MCF 10A (cell line): Measurements from ENCODE around the gene PROZ. TPM values are rescaled to one million over a fixed set of nuclear protein-coding genes. Genes with fewer than 3 reads are reported as not detected.

Source experiments
- BruUV-seq: library from RNA; stranded (reverse); fragments of 400-500 nt; replicated peaks from 2 replicates; lab custom pipeline; 2021; lab: Mats Ljungman, UMichigan
- CTCF ChIA-PET: fragments of 300-600 bp; sonication (Branson Sonifier 250); formaldehyde crosslinking; extraction: SDS; loops from one replicate; lab custom pipeline; 2021; ENCODE audit warnings: antibody characterized with exemption, inconsistent platforms; lab: Yijun Ruan, JAX
- POLR2A ChIA-PET: fragments of 300-600, 350-650 bp; sonication (Branson Sonifier 250); formaldehyde crosslinking; extraction: SDS; loops from one replicate; lab custom pipeline; 2020; ENCODE audit warnings: antibody characterized with exemption, inconsistent platforms; lab: Yijun Ruan, JAX
- DNase-seq: peaks from one replicate; pipeline ENCODE4 v3.0.0-alpha.2; 2018; ENCODE audit not compliant: unreplicated experiment
- H3K27ac Mint-ChIP-seq: one replicate; pipeline ENCODE4 v1.8.0; 2022; ENCODE audit warnings: mild to moderate bottlenecking, low read depth, mixed read lengths; ENCODE audit not compliant: unreplicated experiment
- H3K27me3 Mint-ChIP-seq: one replicate; pipeline ENCODE4 v1.8.0; 2022; ENCODE audit warnings: mixed read lengths; ENCODE audit not compliant: insufficient read depth, unreplicated experiment
- H3K36me3 Mint-ChIP-seq: one replicate; pipeline ENCODE4 v1.8.0; 2022; ENCODE audit warnings: mild to moderate bottlenecking, moderate library complexity, mixed read lengths; ENCODE audit not compliant: insufficient read depth, unreplicated experiment
- H3K4me1 Mint-ChIP-seq: one replicate; pipeline ENCODE4 v1.8.0; 2022; ENCODE audit warnings: mixed read lengths; ENCODE audit not compliant: insufficient read depth, unreplicated experiment
- H3K4me3 Mint-ChIP-seq: one replicate; pipeline ENCODE4 v1.8.0; 2022; ENCODE audit warnings: mild to moderate bottlenecking, moderate library complexity, mixed read lengths; ENCODE audit not compliant: unreplicated experiment
- H3K9me3 Mint-ChIP-seq: one replicate; pipeline ENCODE4 v1.8.0; 2022; ENCODE audit warnings: mixed read lengths; ENCODE audit not compliant: unreplicated experiment
- intact Hi-C: fragments of 100-400 bp; cut with micrococcal nuclease; formaldehyde crosslinking; loops from 2 replicates; pipeline ENCODE4 v1.14.1; 2022
- total RNA-seq: library from RNA; stranded (reverse); gene quantifications from 2 replicates; pipeline ENCODE4 v1.2.3, GENCODE V29; 2022
- TF ChIP-seq, protein P1 (sequence below): fragments of 200-600 bp; IDR thresholded peaks from one replicate; pipeline ENCODE4 v1.8.0; 2022; ENCODE audit warnings: antibody characterized with exemption, mild to moderate bottlenecking; ENCODE audit not compliant: unreplicated experiment

The PROZ gene
- total RNA-seq, 1 experiment from 2014 or later: not detected

- no peak for DNase-seq
- no peak overlapping the region for H3K27ac Mint-ChIP-seq
- no TSS peak for BruUV-seq
- no peaks in the 10 kb centered on the region for H3K4me1 Mint-ChIP-seq
- intact Hi-C loops: no loop called here
- CTCF ChIA-PET: no interaction called here
- H3K4me3 Mint-ChIP-seq: no peak overlapping the region
- H3K9me3 Mint-ChIP-seq: no peaks in the 10 kb centered on the region
- TF ChIP-seq, protein P1, sequence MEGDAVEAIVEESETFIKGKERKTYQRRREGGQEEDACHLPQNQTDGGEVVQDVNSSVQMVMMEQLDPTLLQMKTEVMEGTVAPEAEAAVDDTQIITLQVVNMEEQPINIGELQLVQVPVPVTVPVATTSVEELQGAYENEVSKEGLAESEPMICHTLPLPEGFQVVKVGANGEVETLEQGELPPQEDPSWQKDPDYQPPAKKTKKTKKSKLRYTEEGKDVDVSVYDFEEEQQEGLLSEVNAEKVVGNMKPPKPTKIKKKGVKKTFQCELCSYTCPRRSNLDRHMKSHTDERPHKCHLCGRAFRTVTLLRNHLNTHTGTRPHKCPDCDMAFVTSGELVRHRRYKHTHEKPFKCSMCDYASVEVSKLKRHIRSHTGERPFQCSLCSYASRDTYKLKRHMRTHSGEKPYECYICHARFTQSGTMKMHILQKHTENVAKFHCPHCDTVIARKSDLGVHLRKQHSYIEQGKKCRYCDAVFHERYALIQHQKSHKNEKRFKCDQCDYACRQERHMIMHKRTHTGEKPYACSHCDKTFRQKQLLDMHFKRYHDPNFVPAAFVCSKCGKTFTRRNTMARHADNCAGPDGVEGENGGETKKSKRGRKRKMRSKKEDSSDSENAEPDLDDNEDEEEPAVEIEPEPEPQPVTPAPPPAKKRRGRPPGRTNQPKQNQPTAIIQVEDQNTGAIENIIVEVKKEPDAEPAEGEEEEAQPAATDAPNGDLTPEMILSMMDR: no peak
- POLR2A ChIA-PET: interaction anchor here (0.7 kb wide), 1 partner anchor 81 kb away, joined by 3 read pairs; no protein-coding TSS in a partner anchor
- H3K27me3 Mint-ChIP-seq: peaks cover 27% of the 10 kb centered on the region
- H3K36me3 Mint-ChIP-seq: peaks cover 6% of the 10 kb centered on the region
These were observed 32.8 kb upstream of the PROZ start for GRCh38 chr13:113125506-113126264.

- Mint-ChIP-seq H3K27me3 (peaks cover 32% of the 10 kb centered on the region), H3K4me1 (no peaks in the 10 kb centered on the region), H3K4me3 (no peak overlapping the region), H3K9me3 (no peaks in the 10 kb centered on the region), H3K27ac (no peak overlapping the region), H3K36me3 (peaks cover 6% of the 10 kb centered on the region)
- DNase-seq: no peak
- TF ChIP-seq, protein P1: no peak
- ChIA-PET POLR2A (no interaction called here), CTCF (no interaction called here)
- BruUV-seq: no TSS peak
- intact Hi-C loops: no loop called here
These were observed 31.9 kb upstream of the PROZ start for GRCh38 chr13:113126265-113127150.

DNA sequence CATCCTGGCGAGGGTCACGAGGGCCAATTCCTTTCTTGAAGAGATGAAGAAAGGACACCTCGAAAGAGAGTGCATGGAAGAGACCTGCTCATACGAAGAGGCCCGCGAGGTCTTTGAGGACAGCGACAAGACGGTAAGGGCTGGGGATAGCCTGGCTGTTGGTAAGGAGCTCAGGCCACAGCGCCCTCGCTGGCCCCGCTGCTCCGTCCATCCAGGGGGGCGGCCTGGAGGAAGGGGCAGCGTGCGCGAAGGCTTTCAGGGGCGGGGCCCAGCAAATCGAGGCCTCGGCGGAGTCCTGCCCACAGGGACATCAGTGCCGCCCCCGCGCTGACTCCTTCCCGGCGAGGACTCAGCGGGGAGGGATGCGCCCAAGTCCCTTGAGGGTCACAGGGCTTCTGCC is 29.0 kb upstream of the PROZ start:
- BruUV-seq: no TSS peak
- DNase-seq: no peak
- intact Hi-C loops: no loop called here
- H3K36me3 Mint-ChIP-seq: no peaks in the 10 kb centered on the region
- H3K27ac Mint-ChIP-seq: no peak overlapping the region
- H3K27me3 Mint-ChIP-seq: peaks cover 62% of the 10 kb centered on the region
- ChIA-PET POLR2A (no interaction called here), CTCF (no interaction called here)
- H3K4me1 Mint-ChIP-seq: no peaks in the 10 kb centered on the region
- H3K9me3 Mint-ChIP-seq: no peaks in the 10 kb centered on the region
- TF ChIP-seq, protein P1: no peak
- H3K4me3 Mint-ChIP-seq: no peak overlapping the region
